ENCODE measurements around the gene RANBP1.

Gene RANBP1

DNA sequence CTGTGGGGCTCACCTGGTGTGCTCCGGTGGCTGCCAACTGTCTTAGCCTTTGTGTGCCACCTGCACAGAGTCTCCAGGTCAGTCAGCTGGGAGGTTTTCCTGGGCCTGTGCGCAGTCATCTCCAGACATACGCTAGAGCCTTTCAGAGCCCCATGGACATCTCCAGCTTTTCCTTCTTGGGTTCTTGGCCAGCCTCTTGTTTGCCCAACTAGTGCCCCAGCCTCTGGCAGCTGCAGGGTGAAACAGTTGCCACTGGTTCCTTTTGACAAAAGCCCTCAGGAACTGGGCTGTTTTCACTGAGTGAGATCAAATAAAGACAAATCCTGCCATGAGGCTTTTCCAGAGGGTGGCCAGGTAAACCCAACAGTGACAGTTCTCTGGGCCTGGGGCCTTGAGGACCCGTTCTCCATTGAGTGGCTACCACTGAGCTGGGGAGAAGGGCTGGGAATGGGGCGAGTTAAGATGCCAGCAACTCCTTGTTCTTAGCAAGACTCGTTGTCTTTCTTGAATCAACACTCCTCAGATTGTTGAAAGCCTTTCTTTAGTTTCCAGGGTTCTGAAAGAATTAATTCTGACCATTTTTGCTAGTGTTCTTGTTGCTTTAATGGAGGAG, 16.7 kb upstream of the RANBP1 start:
- no peaks in the 10 kb centered on the region for H3K27me3 ChIP-seq (ENCODE audit: insufficient read depth, low read length)
- 94% methylated on average over 6 of the region's 6 CpGs for WGBS
- no peak overlapping the region for H3K9ac ChIP-seq (ENCODE audit: low read depth, low read length)
- no peak overlapping the region for H3K27ac ChIP-seq (ENCODE audit: low read depth, low read length)
- no peaks in the 10 kb centered on the region for H3K9me3 ChIP-seq (ENCODE audit: insufficient read depth, low read depth, low read length)
- H3K4me3 ChIP-seq (ENCODE audit: low read length): no peak overlapping the region
- peaks cover 91% of the 10 kb centered on the region for H3K36me3 ChIP-seq (ENCODE audit: insufficient read depth, low read length)
- H3K4me1 ChIP-seq (ENCODE audit: insufficient read depth, low read length): 0 out of 2 replicates have a peak, but pooled peaks cover 4% of the 10 kb centered on the region

DNA sequence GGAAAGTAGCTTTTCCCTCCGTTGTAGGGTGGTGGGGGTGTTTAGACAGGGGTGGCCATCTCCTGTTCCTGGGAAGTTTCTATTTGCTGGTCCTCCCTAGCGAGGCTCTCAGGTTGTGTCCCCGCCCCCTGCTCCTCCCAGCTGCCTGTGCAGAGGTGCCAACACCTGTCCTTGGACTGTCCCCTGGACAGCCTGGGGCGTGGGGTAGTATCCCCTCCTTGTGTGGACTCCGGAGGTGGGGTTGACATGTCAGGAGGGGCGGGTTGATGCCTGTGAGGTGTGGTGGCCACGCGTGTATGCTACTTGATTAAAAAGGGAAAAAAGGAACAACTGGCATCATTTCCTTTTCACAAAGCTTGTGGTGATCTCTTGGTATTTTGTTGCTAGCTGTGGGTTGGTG, 14.3 kb upstream of the RANBP1 start:
- peaks cover 90% of the 10 kb centered on the region for H3K36me3 ChIP-seq (ENCODE audit: insufficient read depth, low read length)
- H3K9ac ChIP-seq (ENCODE audit: low read depth, low read length): no peak overlapping the region

DNA sequence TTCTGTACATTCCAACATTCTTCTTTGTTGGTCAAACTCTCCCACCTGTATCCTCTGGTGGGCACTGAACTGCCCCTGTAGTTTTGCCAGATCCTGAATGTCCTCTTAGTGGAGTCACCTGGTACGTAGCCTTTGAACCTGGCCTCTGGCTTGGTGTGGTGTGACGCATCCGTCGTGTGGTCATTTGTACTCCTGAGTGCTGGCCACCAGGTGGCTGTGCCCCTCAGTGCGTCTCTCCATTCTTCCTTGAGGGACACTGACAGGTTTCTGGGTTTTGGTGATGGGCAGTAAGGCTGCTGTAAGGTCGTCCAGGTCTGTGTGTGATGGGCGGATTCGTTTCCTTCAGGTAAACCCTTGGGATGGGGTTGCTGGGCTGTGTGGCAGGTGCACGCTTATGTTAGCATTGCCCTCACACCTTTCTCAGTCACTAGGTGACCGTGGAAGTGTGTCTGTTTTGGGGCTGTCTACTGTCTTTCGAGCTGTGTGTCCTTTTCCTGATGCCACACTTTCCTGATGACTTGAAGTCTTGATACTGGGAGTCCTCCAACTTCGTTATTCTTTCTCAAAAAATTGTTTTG, 13.6 kb upstream of the RANBP1 start:
- peaks cover 90% of the 10 kb centered on the region for H3K36me3 ChIP-seq (ENCODE audit: insufficient read depth, low read length)
- no peak overlapping the region for H3K9ac ChIP-seq (ENCODE audit: low read depth, low read length)
- H3K4me1 ChIP-seq (ENCODE audit: insufficient read depth, low read length): 0 out of 2 replicates have a peak, but pooled peaks cover 4% of the 10 kb centered on the region
- H3K4me3 ChIP-seq (ENCODE audit: low read length): no peak overlapping the region
- no peak overlapping the region for H3K27ac ChIP-seq (ENCODE audit: low read depth, low read length)
- 95% methylated on average over 12 of the region's 12 CpGs for WGBS
- H3K9me3 ChIP-seq (ENCODE audit: insufficient read depth, low read depth, low read length): no peaks in the 10 kb centered on the region
- H3K27me3 ChIP-seq (ENCODE audit: insufficient read depth, low read length): no peaks in the 10 kb centered on the region

More for the DNA sequence above, 14.3 kb upstream of the RANBP1 start:
- no peak overlapping the region for H3K4me3 ChIP-seq (ENCODE audit: low read length)
- WGBS: 95% methylated on average over 8 of the region's 8 CpGs
- no peaks in the 10 kb centered on the region for H3K27me3 ChIP-seq (ENCODE audit: insufficient read depth, low read length)
- no peak overlapping the region for H3K27ac ChIP-seq (ENCODE audit: low read depth, low read length)
- H3K4me1 ChIP-seq (ENCODE audit: insufficient read depth, low read length): 0 out of 2 replicates have a peak, but pooled peaks cover 4% of the 10 kb centered on the region
- no peaks in the 10 kb centered on the region for H3K9me3 ChIP-seq (ENCODE audit: insufficient read depth, low read depth, low read length)

DNA sequence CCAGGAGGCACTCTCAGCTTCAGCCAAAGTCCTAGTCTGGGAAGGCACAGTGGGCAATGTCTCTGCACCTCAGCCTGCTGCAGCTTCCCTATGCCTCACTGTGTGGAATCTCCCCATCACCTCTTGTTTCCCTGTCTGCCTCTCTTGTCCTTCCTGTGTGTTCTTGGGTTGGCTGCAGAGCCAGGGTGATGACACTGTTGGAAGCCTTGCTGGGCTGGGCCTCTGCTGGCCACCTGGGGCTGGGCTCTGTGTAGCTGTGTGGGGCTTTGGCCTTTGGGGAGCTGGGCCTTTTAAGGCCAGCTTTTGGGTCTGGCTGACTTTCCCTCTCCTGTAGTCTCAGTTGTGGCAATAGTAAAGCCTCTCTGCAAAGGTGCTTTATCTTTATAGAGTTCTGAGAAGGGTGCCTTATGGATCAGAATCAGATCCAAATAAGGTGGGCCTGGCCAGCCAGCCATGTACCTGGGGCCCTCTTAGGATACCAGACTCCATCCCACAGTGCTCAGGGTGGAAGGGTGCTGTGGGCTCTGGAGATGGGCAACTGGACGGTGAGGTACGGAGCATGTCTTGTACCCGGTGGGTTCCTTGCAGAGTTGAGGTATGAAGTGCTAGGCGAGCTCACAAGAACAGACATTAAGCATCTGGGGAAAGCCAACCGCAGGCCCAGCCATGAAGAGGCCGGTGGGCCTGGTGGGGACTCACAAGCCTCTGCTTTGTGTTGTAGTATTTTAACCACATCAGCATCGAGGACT, 10.3 kb upstream of the RANBP1 start:
- 97% methylated on average over 7 of the region's 7 CpGs for WGBS
- Histone ChIP-seq H3K36me3 (ENCODE audit: insufficient read depth, low read length) (peaks cover 93% of the 10 kb centered on the region), H3K9ac (ENCODE audit: low read depth, low read length) (no peak overlapping the region)

DNA sequence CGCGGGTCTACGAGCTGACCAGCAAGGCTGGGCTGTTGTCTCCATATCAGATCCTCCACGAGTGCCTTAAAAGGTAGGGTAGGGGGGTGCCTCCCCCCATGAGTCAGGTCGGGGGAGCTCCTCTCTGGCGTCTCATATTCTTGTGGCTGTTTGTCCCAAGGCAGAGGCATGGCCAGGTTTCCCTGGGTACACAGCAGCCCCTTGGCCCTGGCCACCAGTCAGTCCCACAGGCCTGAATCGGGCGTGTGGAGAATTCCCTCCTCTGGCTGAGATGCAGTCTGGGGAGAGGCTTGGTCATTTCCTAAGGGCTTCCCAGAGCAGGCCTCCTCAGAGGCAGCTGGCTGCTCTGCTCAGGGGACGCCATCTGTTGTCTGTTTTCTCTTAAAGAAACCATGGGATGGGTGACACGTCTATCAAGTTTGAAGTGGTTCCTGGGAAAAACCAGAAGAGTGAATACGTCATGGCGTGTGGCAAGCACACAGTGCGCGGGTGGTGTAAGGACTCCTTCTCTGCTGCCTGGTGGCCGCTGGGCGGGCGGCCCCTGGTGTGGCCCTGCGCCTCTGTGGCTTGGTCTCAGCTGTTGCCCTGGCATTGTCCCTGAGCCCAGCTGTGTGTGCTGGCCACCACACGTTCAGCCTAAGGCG, 9.6 kb upstream of the RANBP1 start:
- H3K4me3 ChIP-seq (ENCODE audit: low read length): no peak overlapping the region
- no peaks in the 10 kb centered on the region for H3K4me1 ChIP-seq (ENCODE audit: insufficient read depth, low read length)
- no peak overlapping the region for H3K27ac ChIP-seq (ENCODE audit: low read depth, low read length)
- no peak overlapping the region for H3K9ac ChIP-seq (ENCODE audit: low read depth, low read length)
- H3K36me3 ChIP-seq (ENCODE audit: insufficient read depth, low read length): peaks cover 93% of the 10 kb centered on the region
- H3K9me3 ChIP-seq (ENCODE audit: insufficient read depth, low read depth, low read length): no peaks in the 10 kb centered on the region
- 95% methylated on average over 20 of the region's 20 CpGs for WGBS
- no peaks in the 10 kb centered on the region for H3K27me3 ChIP-seq (ENCODE audit: insufficient read depth, low read length)

More for the DNA sequence above, 10.3 kb upstream of the RANBP1 start:
- Histone ChIP-seq H3K27ac (ENCODE audit: low read depth, low read length) (no peak overlapping the region), H3K4me3 (ENCODE audit: low read length) (no peak overlapping the region), H3K4me1 (ENCODE audit: insufficient read depth, low read length) (no peaks in the 10 kb centered on the region), H3K27me3 (ENCODE audit: insufficient read depth, low read length) (no peaks in the 10 kb centered on the region), H3K9me3 (ENCODE audit: insufficient read depth, low read depth, low read length) (no peaks in the 10 kb centered on the region)

DNA sequence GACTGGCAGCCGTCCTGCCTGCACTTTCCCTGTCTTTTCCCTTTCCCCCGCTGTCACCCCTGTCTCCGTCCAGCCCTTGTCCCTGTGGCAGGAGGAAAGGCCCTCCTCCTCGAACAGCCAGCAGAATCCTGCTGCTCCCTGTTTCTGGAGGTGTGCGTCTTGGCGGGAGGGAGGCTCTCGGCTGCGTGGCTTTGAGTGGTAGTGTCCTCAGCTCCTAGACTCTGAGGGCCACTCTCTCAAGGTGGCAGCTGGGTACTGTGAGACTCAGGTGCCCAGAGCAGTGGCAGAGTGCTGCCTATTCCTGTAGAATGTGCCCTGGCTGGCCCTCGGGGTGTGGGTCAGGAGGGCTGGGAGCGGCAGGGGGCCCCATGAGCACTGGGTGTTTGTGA, 9.1 kb upstream of the RANBP1 start:
- H3K4me3 ChIP-seq (ENCODE audit: low read length): no peak overlapping the region
- no peaks in the 10 kb centered on the region for H3K9me3 ChIP-seq (ENCODE audit: insufficient read depth, low read depth, low read length)
- H3K4me1 ChIP-seq (ENCODE audit: insufficient read depth, low read length): no peaks in the 10 kb centered on the region
- no peak overlapping the region for H3K27ac ChIP-seq (ENCODE audit: low read depth, low read length)
- H3K36me3 ChIP-seq (ENCODE audit: insufficient read depth, low read length): peaks cover 92% of the 10 kb centered on the region
- no peak overlapping the region for H3K9ac ChIP-seq (ENCODE audit: low read depth, low read length)
- WGBS: 96% methylated on average over 10 of the region's 10 CpGs
- H3K27me3 ChIP-seq (ENCODE audit: insufficient read depth, low read length): no peaks in the 10 kb centered on the region

DNA sequence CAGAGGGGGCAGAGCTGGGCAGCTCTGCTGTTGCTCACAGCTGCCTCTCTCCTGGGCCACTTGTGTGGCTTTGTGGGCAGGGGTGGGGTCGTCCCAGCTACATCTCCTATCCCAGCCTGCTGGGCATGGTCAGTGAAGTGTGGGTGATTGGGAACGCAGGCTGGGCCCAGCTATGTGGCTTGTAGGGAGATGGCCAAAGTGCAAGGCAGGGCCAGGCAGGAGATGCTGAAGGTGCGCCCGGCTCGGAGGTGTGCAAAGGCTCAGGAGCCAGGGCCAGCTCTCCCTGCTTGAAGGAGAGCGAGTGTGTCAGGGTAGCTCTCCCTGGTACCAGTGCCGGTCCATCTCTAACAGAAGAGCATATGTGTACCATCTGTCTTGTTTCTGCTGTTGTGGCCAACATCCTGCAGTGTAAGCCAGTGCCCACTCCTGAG, 8.4 kb upstream of the RANBP1 start:
- Histone ChIP-seq H3K27ac (ENCODE audit: low read depth, low read length) (no peak overlapping the region), H3K4me1 (ENCODE audit: insufficient read depth, low read length) (no peaks in the 10 kb centered on the region), H3K9ac (ENCODE audit: low read depth, low read length) (no peak overlapping the region), H3K9me3 (ENCODE audit: insufficient read depth, low read depth, low read length) (no peaks in the 10 kb centered on the region), H3K4me3 (ENCODE audit: low read length) (no peak overlapping the region), H3K27me3 (ENCODE audit: insufficient read depth, low read length) (no peaks in the 10 kb centered on the region), H3K36me3 (ENCODE audit: insufficient read depth, low read length) (peaks cover 92% of the 10 kb centered on the region)
- 96% methylated on average over 7 of the region's 7 CpGs for WGBS

DNA sequence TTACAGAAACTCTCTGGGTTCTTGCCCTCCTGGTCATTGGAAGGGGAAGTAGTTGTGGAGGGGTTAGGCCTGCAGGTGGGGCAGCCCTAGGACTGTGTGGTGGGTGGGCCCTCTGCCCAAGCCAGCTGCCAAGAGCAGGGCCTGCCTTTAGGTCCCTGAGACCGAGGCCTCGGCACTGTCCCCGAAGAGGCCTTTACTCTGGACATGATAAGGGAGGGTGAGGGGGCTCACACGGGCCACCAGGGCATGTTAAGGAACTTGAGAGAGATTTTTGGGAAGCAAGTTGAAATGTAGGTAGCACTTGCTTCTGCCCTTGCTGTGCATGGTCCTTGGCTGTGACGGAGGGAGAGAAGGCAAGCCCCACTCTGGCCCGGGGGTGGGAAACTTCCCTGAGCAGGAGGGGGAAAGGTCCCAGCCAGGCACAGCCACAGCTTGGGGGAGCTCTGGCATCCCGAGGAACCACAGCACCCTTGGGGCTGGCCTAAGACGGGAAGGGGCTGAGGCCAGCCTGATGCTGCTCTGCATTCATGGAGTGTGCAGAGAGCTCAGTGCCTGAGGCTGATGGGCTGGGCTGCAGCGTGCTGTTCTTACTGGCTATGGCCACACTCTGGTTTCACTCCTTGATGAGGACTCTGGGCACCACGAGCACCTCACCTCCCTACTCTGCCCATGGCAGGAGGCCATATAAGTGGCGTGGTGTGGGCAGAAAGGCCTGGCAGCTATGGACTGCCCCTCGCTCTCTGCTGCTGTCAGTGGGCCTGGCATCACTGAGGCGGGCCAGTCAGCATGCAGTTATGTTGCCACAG, 7.8 kb upstream of the RANBP1 start:
- Histone ChIP-seq H3K4me3 (ENCODE audit: low read length) (no peak overlapping the region), H3K27ac (ENCODE audit: low read depth, low read length) (no peak overlapping the region), H3K9me3 (ENCODE audit: insufficient read depth, low read depth, low read length) (no peaks in the 10 kb centered on the region), H3K4me1 (ENCODE audit: insufficient read depth, low read length) (no peaks in the 10 kb centered on the region), H3K9ac (ENCODE audit: low read depth, low read length) (no peak overlapping the region), H3K36me3 (ENCODE audit: insufficient read depth, low read length) (peaks cover 94% of the 10 kb centered on the region), H3K27me3 (ENCODE audit: insufficient read depth, low read length) (no peaks in the 10 kb centered on the region)
- 93% methylated on average over 13 of the region's 13 CpGs for WGBS

DNA sequence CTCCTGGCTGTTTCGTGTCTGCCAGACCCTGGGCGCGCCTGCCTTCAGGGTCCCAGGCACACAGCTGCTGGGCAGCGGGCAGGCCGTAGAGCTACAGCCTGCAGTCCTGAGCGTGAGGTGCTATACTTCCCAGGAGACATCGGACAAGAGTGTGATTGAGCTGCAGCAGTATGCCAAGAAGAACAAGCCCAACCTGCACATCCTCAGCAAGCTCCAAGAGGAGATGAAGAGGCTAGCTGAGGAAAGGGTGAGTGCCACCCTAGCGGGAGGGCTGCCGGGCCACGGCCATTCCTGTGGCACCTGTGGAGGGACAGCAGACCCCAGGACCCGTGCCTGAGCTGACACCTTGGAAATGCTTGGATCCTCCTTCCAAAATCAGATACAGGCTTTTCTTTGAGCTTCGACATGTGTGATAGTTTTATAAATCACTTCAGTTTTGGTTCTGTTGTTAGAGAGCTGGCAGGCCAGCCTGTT, 7.1 kb upstream of the RANBP1 start:
- H3K4me1 ChIP-seq (ENCODE audit: insufficient read depth, low read length): no peaks in the 10 kb centered on the region
- H3K27ac ChIP-seq (ENCODE audit: low read depth, low read length): no peak overlapping the region
- H3K27me3 ChIP-seq (ENCODE audit: insufficient read depth, low read length): no peaks in the 10 kb centered on the region
- no peak overlapping the region for H3K4me3 ChIP-seq (ENCODE audit: low read length)
- 89% methylated on average over 12 of the region's 12 CpGs for WGBS
- no peaks in the 10 kb centered on the region for H3K9me3 ChIP-seq (ENCODE audit: insufficient read depth, low read depth, low read length)
- peaks cover 90% of the 10 kb centered on the region for H3K36me3 ChIP-seq (ENCODE audit: insufficient read depth, low read length)
- H3K9ac ChIP-seq (ENCODE audit: low read depth, low read length): no peak overlapping the region

DNA sequence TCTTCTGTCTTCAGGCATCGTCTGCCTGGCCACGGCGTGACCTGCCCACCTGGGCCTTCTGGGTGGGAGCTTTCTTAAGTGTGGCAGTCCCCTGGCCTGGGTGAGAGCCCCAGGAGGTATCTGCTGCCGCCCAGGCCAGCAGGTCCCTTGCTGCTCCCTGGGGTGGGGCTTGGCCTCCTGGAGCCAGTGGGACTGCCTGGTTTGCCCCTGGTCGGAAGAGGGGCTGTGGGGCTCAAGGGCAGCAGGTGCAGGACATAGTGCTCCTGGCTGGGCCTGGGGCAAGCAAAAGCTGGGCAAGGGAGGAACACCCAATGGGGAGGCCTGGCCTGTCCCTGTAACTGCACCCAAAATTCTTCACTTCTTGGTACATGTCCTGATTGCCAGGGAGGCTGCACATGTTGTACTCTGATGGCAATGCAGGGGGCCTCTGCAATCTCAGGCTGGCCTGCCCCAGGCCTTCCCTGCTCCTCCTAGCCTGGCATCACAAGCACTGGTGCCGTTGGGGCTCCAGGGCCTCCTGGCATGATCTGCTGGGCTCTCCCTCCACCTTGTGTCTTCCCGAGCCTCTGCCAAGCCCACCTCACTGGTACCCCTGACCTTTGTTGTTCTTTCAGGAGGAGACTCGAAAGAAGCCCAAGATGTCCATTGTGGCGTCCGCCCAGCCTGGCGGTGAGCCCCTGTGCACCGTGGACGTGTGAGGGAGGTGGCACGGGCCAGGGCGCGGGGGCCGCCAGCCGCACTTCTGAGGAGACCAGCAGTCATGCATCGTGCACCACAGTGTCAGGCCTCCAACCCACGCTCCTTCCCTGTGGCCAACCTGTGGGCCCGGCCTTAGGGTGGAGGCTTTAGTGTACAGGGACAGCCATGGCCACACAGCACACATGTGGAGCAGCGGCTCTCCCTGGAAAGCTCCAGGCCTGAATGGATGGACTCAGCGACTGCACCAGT, 6.2 kb upstream of the RANBP1 start:
- no peaks in the 10 kb centered on the region for H3K4me1 ChIP-seq (ENCODE audit: insufficient read depth, low read length)
- no peak overlapping the region for H3K4me3 ChIP-seq (ENCODE audit: low read length)
- peaks cover 93% of the 10 kb centered on the region for H3K36me3 ChIP-seq (ENCODE audit: insufficient read depth, low read length)
- WGBS: 95% methylated on average over 23 of the region's 23 CpGs
- H3K27me3 ChIP-seq (ENCODE audit: insufficient read depth, low read length): no peaks in the 10 kb centered on the region
- no peaks in the 10 kb centered on the region for H3K9me3 ChIP-seq (ENCODE audit: insufficient read depth, low read depth, low read length)
- H3K27ac ChIP-seq (ENCODE audit: low read depth, low read length): no peak overlapping the region
- no peak overlapping the region for H3K9ac ChIP-seq (ENCODE audit: low read depth, low read length)

Data from HUES64 (cell line).